CD4-positive, alpha-beta T cell treated with Interleukin-4 for 1 hour (primary cell): ENCODE results near the gene TAL2.

Experiments used
- DNase-seq, 2 donors: peaks; one replicate each; pipeline ENCODE4 v3.0.0-alpha.2; 2020 to 2022

TAL2 gene

DNA sequence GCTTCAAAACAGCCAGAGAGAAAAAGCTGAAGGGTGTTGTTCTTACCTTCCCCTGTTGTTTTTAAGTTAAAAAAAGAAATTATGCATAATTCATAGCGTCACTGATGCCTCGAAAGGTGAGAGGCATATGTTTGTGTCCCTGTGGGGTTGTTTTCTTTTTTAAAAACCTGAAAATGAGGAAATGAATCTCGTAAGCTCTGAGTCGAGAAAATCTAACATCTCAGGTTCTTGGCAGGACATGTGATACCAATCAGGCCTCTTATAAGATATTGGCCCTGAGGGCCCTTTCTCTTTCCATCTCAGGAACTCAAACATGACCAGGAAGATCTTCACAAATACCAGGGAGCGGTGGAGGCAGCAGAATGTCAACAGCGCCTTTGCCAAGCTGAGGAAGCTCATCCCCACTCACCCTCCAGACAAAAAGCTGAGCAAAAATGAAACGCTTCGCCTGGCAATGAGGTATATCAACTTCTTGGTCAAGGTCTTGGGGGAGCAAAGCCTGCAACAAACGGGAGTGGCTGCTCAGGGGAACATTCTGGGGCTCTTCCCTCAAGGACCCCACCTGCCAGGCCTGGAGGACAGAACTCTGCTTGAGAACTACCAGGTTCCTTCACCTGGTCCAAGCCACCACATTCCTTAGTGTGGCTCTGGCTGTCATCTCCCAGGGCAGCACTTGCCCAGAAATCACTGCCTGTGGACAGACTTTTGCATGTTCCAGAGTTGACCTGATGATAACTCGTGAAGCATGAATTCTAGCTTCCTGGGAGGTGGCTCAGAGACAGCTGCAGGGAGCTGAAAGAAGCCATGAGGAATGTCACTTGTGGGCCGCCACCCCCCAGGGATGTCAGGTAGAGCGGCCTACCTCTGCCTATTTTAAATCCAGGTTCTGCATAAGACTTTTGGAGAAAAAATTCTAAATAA is at the start of gene TAL2:
TAL2 (plus strand) TSS at position 274 of the 921 bp plus-strand sequence; CDS start at position 314, 40 bp downstream.
- DNase-seq: no peak

DNA sequence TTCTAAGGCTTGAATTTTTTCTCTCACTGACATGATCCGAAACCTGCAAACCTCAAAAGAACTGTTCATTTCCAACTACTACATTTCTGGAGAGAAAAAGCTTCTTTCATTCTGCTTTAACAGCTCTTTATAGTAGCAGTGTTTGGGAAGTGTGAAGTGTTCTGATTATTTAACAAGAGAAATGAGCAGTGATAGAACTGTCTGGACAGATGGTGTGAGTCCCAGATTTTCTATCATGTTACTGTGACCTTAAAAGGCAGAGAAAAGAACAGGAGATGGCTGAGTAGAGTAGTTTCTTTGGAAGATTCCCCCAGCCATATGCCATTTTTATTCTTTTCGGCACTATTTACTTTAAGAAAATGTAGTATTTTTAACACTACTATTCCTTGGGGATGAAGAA is 41.3 kb upstream of the TAL2 start:
- DNase-seq: no peak

DNA sequence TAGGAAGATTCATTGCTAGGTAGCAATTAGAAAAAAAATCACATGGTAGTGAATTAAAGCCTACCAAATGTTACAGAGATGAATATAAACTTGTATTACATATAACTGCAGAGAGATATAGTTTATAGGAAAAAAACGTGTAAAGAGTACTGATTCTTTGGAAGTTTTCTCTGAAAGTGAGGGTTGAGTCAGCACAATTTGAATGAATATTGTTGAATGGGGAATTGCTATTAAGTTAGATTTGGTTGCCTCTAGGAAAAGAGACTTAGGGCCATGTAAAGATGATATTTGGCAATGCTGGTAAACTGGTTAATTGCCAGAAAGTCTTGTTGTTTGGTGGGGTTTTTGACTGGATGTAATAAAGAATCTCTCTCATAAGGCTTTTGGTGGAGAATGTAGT is 37.2 kb upstream of the TAL2 start:
- no peak for DNase-seq

DNA sequence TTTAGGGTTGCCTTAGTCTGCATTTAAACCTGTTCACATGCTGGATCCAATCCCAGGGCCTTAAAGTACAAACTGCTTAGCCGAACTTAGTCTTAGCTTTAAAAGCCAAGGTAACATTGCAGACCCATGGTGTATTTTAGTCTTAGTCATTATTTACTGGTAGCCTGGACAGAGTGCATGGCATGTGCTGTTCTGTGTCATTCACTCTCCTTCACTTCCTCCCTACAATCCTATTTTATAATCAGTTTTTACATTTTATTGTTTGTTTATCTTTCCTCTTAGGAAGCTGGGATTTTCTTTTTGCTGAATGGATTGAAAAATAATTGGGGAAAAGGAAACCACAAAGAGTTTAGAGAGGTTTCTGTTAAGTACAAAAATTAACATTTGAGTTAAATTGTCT is 29.4 kb upstream of the TAL2 start:
- DNase-seq: no peak

DNA sequence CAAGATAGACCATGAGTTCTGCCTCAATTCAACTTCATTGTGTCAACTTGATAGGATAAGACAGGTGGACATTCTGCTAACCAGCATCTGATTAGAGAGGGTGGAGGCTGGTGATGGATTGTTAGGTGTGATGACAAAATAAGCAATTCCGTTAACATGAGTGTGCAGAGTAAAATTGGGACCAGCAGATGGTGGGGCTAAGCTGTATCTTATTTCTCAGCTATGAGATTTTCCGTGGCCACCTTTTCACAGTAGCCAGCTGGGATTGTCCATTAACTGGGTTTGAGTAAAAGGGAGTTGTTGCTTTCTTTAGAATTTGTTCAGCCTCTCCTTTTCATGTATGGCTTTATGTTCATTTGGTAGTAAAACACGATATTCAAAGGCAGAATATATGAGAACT is 28.8 kb upstream of the TAL2 start:
- DNase-seq: no peak

DNA sequence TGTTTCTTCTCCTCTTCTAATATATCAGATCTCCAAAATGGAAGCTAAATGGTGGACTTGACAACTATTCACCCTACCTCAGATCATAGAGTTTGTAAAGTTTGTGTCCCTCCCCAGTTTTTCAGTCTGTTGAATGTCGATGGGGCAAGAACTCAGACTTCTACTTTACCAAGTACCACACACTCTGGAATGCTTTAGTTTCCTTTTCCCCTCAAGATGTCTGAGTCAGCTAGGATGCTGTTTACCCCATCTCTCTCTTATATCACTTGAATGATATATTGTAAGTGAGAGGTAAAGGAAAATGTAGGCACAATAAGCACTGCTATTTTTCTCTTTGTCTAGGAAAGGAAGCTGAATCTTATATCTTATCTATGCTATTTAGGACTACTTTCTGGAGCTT is 25.9 kb upstream of the TAL2 start:
- DNase-seq: no peak

DNA sequence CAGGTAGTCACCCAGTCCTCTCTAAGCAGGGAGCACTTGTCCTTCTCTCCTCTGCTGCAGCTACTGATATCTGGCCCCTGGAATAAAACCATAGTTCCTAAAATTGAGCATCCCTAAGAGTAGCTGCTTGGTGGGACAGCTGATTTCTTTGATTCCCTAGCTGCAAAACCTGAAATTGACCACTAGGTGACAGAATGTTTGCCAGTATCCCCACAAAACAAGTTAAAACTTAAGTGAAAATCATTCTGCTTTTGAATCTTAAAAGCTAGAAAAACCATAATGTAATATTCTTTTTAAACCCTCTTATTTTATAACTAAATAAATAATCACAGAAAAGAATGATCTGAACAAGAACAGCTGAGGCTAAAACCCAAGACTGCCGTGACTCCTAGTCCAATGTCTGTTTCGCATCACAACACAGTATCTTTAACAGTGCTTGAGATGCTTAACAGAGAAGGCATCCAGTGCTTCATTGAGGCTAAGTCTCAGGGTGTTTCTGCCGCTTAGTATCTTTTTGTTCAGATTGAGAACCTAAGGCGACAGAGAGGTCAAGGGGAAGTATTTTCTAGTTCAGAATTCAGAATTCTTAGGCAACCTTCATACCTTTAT is 24.4 kb upstream of the TAL2 start:
- no peak for DNase-seq

DNA sequence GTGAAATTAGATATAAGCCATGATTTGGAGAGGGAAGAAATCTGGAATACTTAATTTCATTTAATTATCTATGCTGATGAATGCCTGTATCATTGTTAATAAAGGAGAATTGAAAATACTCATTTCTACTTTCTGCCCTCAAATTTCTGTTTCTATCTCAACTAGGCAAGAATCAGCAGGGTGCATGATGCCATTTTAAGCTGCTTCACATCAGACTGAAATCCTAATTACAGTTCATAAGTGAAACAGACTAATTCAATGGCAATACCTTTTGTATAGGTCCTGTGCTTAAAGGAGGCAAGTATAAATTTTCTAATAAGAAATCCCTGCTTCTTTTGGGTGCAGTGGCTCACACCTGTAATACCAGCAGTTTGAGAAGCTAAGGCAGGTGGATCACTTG is 22.3 kb upstream of the TAL2 start:
- DNase-seq: no peak

DNA sequence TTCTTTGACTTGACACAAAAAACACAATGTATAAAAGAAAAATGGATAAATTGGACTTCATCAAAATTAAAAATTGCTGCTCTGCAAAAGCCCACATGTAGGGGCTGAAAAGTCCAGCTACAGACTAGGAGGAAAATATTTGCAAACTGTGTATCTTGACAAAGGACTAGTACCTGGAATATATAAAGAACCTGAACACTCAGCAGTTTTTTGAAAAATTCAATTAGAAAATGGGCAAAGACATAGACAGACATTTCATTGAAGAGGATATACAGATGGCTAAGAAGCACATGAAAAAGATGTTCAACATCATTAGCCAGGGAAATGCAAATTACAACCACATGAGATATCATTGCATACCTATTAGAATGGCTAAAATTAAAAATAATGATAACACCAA is 18.5 kb upstream of the TAL2 start:
- no peak for DNase-seq

DNA sequence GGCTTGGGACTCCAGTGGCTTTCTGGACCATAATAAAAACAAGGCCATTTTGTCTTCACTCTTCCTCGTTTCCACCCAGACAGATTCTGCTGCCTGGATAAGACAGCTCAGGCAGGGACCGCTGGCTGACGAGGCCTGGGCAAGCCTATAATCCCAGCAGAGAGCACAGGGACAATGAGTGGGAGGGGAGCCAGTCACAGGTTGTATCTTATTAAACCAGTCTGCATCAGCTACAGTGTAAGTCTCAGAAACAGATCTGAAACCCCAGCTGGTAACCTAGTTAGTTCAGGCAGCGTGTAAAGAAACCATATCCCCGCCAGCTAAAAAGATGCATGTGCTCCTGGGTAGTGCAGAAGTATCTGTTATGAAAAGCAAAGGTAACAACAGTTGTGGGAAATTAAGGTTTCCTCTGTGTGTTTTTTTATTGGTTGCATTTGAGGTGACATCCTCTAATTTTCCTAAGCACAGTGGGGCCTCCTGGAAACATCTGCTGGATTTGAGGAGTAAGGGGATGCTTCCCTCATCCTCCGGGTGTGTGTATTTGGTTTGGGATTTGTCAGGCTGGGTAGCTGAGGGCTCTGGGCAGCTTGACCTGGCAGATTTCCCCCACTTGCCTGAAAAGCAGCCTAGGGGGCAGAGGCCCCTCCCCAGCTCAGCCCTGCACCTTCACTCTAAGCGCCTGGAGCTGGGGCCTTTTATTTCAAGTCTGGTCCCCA is 15.2 kb upstream of the TAL2 start:
- DNase-seq: no peak

DNA sequence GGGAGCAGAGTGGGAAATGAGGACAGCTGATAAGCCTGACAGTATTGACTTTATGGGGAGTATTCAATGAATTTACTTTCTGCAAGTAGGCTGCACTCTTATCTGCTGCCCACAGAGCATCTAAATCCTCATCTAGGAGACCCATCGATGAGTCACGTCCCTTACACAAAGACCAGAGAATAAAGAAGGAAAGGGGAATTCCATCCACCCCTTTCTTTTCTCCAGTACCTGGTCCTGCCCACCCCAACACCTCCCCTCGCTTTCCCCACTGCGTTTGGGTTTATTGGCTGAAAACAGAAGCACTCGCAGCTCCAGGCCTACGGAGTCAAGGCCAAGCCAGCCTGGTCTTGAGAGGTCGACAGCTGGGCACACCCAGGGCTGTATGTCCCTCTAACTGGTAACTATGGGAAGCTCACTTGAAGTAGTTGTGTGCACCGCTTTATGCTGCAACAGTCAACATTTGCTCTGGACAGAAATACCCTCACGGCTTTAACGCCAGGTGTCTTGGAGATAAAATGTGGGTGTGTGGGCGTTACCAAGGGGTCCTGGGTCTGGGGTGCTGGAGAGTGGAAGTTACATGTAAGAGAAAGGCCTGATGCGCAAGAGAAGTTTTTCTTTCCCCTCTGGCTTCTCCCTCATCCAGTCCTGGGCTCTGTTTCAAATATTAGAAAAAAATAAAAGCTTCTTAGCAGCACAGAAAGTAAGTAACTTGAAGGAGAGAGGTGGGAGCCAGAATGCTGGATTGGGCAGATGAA is 14.5 kb upstream of the TAL2 start:
- no peak for DNase-seq

DNA sequence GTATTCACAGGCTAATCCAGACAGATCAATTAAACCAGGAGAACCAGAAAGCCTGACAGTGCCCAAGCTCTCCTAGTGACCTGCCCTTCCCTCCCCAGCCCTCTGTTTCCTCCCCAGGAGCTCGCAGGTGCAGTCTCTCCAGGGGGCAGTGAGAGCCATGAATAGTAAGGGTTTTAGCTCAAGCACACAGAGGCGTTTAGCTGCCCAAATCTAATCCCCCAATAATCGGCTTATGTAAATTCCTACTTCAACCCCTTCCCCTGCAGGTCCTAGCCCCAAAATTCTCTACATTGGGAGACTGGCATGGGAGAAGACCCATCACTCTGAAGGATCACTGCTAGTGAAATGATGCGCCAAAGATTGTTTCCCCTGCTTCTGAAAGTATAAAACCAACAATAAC is 10.5 kb upstream of the TAL2 start:
- DNase-seq: no peak

DNA sequence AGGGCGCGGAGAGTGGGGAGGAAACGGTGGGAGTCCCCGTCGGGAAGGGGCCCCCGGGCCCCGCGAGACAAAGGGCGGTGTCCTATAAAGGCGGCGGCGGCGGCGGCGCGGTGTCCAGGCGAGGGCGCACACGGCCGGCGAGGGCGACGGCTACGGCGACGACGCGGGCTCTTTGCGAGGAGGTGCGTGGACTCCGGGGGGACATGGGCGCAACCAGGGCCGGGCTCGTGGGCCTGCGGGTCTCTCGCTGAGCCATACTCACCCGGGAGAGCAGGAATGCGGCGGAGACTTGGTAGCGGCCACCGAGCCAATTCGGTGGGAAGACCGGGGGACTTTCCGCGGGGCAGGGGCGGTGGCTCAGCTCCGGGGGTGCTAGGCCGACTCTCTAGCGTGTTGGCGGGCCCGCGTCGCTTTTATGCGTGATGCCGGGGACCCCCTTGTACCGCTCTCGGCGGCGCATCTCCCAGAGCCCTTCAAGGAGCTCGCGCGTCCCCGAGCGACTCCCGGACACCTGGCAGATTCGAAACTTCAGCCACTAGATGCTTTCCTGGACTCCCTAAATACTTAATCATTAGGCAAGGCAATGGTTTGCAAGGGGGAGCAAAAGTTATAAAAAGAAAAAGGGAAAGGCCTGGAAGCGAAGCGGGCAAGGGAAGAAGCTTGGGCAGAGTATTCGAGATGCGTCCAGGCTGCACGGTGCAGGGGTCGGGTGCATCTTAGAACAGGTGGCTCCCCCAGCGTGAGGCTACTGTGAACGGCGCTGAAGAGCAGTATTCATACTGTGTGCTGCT is 5.9 kb upstream of the TAL2 start:
- no peak for DNase-seq

DNA sequence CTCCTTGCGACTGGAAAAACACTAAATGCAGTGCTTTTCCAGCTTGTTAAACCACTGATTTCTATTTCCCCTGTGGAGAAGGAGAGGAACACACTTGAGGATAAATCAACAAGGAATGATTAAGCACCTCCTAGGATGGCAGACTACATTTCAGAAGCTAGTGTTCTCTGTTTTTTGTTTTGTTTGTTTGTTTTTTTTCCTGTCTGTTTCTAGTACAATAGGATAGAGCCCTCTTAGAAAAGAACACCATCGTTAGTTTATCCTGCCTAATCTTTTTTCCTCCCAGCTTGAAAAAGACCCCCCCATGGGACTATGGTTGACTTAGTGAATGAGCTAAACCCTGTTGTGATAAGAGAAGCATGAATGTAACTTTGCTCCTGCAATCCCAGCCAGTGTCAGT is 3.9 kb upstream of the TAL2 start:
- DNase-seq: no peak

DNA sequence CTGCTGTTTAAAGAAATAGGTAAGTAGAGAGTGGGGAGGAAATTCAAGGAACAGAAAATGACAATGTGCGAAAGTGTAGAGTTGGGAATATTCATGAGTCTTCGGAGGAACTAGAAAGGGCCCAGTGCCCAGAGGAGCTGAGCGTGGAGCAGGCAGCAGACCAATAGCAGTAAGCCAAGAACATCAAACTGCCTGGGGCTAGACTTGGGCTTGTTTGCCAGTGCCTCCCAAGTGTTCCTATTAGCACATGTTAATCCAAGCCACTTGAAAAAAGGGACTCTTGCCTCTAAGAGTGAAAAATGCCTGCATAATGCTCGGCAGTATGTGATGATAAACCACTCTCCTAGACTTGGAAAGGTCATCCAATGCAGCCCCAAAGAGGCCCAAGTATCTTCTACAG is 1.2 kb upstream of the TAL2 start:
- DNase-seq: no peak

DNA sequence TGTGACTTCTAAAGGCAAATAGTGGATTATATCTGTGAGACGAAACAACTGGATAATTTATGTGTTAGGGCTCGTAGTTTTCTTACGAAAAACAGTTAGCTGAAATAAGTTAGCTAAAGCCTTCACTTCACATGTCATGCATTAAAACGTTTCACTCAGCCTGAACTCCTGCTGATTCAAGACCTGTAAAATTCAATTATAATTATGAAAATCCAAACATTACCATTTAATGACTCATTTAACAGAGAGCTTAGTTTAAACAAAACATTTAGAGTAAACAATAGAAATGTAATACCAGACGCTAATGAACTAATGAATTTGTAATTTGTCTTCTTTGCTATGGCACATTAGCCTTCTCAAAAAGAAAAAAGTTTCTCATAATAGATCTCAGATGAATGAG is 1.7 kb downstream of the TAL2 start:
- DNase-seq: no peak

DNA sequence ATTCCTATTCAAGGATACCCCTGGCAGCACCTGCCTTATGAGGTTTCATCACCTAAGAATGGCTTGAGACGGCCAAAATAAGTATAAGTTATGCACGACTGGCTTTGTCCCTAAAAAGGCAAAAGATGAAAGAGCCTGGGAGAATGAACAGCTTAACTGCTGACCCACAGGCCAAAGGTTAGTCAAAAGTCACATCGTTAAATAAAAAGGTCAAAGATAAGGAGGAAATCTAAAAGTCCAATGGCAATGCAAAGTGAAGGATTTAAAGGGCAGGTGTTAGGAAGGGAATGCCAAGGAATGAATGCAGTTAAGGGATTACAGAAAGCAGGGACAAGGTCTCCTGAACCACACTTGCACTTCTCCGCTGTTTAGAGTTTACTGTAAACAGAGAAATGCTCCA is 5.6 kb downstream of the TAL2 start:
- no peak for DNase-seq

DNA sequence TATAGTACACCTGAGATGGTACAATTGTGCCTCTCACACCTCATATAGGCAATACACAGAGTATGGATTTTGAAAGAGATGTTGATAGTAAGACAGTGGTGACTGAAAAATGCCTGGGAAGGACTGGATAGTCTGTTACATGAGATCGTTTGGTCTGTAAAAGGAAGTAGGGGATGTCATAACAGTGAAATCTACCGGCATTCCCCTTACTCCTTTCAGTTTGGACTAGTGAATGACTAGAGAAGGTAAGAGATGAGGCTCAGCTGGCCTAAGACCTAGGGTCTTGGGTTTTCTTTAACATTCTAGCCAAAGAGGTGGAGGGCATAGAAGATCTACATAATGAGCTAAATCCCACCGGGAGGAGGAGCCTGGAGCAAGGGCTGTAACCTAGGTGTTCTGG is 8.1 kb downstream of the TAL2 start:
- no peak for DNase-seq

DNA sequence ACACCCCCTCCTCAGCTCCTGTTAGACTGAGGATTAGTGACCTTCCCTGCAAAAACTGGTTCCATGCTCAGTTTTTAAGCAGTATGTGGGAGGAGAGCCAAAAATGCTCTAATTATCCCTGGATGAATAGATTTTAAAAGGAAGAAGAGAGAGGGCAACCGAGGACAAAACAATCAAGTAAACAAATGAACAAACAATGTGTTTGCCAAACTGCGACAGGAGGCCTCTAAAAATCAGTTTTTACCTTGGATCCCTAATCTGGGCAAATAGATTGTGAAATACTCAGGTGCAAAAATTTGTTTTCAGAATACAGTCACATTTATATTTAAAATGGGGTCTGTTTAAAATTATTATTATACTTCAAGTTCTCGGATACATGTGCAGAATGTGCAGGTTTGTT is 8.5 kb downstream of the TAL2 start:
- no peak for DNase-seq

DNA sequence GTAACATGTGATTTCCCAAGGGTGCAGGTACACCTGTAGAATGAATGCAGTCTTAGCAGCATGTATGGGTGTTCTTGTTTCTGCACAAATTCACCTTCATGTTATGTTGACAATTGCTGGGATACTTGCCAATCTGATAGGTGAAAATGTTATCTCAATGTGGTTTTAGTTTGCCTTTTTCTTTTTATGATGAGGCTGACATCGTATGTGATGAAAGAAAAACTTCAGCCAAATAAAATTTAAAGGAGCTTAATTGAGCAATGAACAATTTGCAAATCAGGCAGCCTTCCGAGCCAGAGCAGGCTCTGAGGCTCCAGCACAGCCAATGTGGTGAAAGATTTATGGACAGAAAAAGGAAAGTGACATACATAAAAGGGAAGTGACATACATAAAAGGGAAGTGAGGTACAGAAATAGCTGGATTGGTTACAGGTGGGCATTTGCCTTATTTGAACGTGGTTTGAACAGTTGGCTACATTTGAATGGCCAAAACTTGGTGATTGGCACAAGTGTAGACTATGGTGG is 10.5 kb downstream of the TAL2 start:
- DNase-seq: no peak

DNA sequence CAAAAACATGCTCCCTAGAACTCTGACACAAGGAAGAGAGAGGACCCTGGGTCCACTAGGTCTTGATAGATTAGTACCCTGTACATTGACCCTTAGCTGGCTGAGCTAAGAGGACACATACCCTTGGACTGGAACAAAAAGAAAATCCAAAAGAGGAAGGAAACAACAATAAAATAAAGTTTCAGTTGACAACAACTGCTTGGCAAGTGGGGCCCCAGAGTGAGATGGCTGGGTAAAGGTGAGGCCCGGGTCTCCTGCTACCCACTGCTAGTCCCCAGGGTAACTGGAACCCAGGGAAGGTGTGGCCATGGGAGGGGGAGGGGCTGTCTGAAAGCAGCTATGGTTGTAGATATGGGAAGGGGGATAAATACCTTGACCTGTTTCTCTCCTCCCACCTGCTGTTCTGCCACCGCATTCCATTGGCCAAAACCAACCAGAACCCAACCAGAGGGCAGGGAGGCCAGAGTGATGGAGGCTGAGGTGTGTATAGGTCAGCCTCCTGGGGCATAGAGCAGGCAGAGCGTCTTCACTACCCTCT is 11.7 kb downstream of the TAL2 start:
- DNase-seq: no peak
